H1 (cell line): ENCODE results near the gene AIF1L. TPM values are rescaled to one million over a fixed set of nuclear protein-coding genes. Genes with fewer than 3 reads are reported as not detected.

Source experiments
- CTCF ChIA-PET: fragments of 300-600 bp; sonication (Branson Sonifier 250); formaldehyde crosslinking; loops from one replicate; lab custom pipeline; 2021; ENCODE audit not compliant: partially characterized antibody; lab: Charles Lee
- POLR2A ChIA-PET: fragments of 300-600 bp; sonication (Branson Sonifier 250); formaldehyde crosslinking; loops from one replicate; lab custom pipeline; 2021; ENCODE audit warnings: inconsistent platforms; ENCODE audit not compliant: partially characterized antibody; lab: Charles Lee
- DNase-seq, 2 experiments: peaks; one replicate each; pipeline versions ENCODE4 v3.0.0 to v3.0.0-alpha.2; 2010 to 2022; ENCODE audit warnings: low spot score in 2 of 2, low read depth in 1 of 2, mixed read lengths in 1 of 2
- FAIRE-seq: peaks from 2 replicates; lab custom pipeline; 2011; peaks lifted over from hg19 to GRCh38; lab: Jason Lieb, UNC
- H2AFZ ChIP-seq: 2 replicates; pipeline ENCODE4 v1.8.1; 2012; ENCODE audit warnings: low read length, inconsistent platforms
- H2AK5ac ChIP-seq: 2 replicates; pipeline ENCODE4 v1.6.1; 2013; ENCODE audit warnings: low read depth, low read length
- H2BK120ac ChIP-seq: replicated peaks from 2 replicates; pipeline ENCODE3; 2013; ENCODE audit warnings: low read depth, low read length, inconsistent platforms
- H2BK12ac ChIP-seq: 2 replicates; pipeline ENCODE4 v1.6.1; 2013; ENCODE audit warnings: low read depth, low read length
- H2BK15ac ChIP-seq: 2 replicates; pipeline ENCODE4 v1.6.1; 2013; ENCODE audit warnings: low read length
- H2BK20ac ChIP-seq: 2 replicates; pipeline ENCODE4 v1.6.1; 2013; ENCODE audit warnings: low read length
- H2BK5ac ChIP-seq: 2 replicates; pipeline ENCODE4 v1.6.1; 2013; ENCODE audit warnings: low read depth, low read length
- H3K14ac ChIP-seq: 2 replicates; pipeline ENCODE4 v1.6.1; 2013; ENCODE audit warnings: inconsistent platforms; ENCODE audit not compliant: insufficient read length
- H3K18ac ChIP-seq: 2 replicates; pipeline ENCODE4 v1.6.1; 2013; ENCODE audit warnings: low read length; ENCODE audit errors: extremely low read depth
- H3K23ac ChIP-seq: 2 replicates; pipeline ENCODE4 v1.6.1; 2013; ENCODE audit warnings: inconsistent platforms; ENCODE audit not compliant: insufficient read length
- H3K23me2 ChIP-seq: 2 replicates; pipeline ENCODE4 v1.6.1; 2013; ENCODE audit warnings: low read depth, low read length
- H3K27ac ChIP-seq: 2 replicates; pipeline ENCODE4 v1.6.1; 2011; ENCODE audit warnings: low read depth, low read length, inconsistent platforms
- H3K27me3 ChIP-seq, 4 experiments: replicated peaks in 1 of 4; 1 replicate in 1 of 4; 2 replicates in 3 of 4; pipeline versions ENCODE4 v1.6.1 to v1.8.1; 2011 to 2013; ENCODE audit warnings: low read length in 3 of 4, mild to moderate bottlenecking in 3 of 4, inconsistent platforms in 2 of 4, mixed read lengths in 2 of 4, moderate library complexity in 1 of 4; ENCODE audit not compliant: control insufficient read depth in 3 of 4, insufficient read depth in 3 of 4; ENCODE audit errors: extremely low read depth in 1 of 4
- H3K36me3 ChIP-seq, 4 experiments: 2 replicates each; pipeline versions ENCODE4 v1.6.1 to v1.8.1; 2011 to 2013; ENCODE audit warnings: mild to moderate bottlenecking in 4 of 4, low read length in 3 of 4, moderate library complexity in 2 of 4, control low read depth in 1 of 4, inconsistent platforms in 1 of 4; ENCODE audit not compliant: insufficient read depth in 4 of 4, control insufficient read depth in 2 of 4
- H3K4ac ChIP-seq: replicated peaks from 2 replicates; pipeline ENCODE3; 2013; ENCODE audit warnings: low read length, low read depth, mixed read lengths, inconsistent platforms; ENCODE audit not compliant: insufficient read length
- H3K4me1 ChIP-seq, 4 experiments: replicated peaks in 1 of 4; 1 replicate in 1 of 4; 2 replicates in 3 of 4; pipeline versions ENCODE4 v1.6.1 to v1.8.1; 2011 to 2013; ENCODE audit warnings: low read length in 3 of 4, inconsistent platforms in 2 of 4, mixed read lengths in 1 of 4; ENCODE audit not compliant: insufficient read depth in 4 of 4, control insufficient read depth in 3 of 4
- H3K4me2 ChIP-seq, 2 experiments: 2 replicates each; pipeline versions ENCODE4 v1.6.1 to v1.8.1; 2011 to 2013; ENCODE audit warnings: low read depth in 2 of 2, low read length in 2 of 2, control low read depth in 1 of 2, inconsistent platforms in 1 of 2, mild to moderate bottlenecking in 1 of 2; ENCODE audit not compliant: insufficient read depth in 1 of 2
- H3K4me3 ChIP-seq, 4 experiments: fragments of 200-600, 300-600 bp in 1 of 4; sonication (generic), shearing (Covaris generic), sonication (Bioruptor Twin) in 1 of 4; 2 replicates each; pipeline versions ENCODE4 v1.5.1 to v1.8.1; 2011 to 2016; ENCODE audit warnings: low read length in 4 of 4, low read depth in 3 of 4, control low read depth in 2 of 4, inconsistent platforms in 2 of 4, mild to moderate bottlenecking in 2 of 4, mixed read lengths in 1 of 4, moderate library complexity in 1 of 4; ENCODE audit not compliant: insufficient read depth in 2 of 4; ENCODE audit errors: extremely low read depth in 1 of 4
- H3K56ac ChIP-seq: replicated peaks from 2 replicates; pipeline ENCODE3; 2013; ENCODE audit warnings: low read depth, mild to moderate bottlenecking, mixed read lengths, low read length, inconsistent platforms; ENCODE audit not compliant: insufficient read length
- H3K79me1 ChIP-seq: 2 replicates; pipeline ENCODE4 v1.6.1; 2013; ENCODE audit warnings: low read depth, low read length, control low read depth
- H3K79me2 ChIP-seq, 2 experiments: 2 replicates each; pipeline versions ENCODE4 v1.6.1 to v1.8.1; 2012 to 2013; ENCODE audit warnings: low read length in 2 of 2, mild to moderate bottlenecking in 2 of 2, inconsistent platforms in 1 of 2; ENCODE audit not compliant: insufficient read depth in 2 of 2, control insufficient read depth in 1 of 2
- H3K9ac ChIP-seq, 4 experiments: replicated peaks in 1 of 4; 1 replicate in 1 of 4; 2 replicates in 3 of 4; pipeline versions ENCODE4 v1.6.1 to v1.8.1; 2011 to 2013; ENCODE audit warnings: low read depth in 3 of 4, low read length in 3 of 4, control low read depth in 2 of 4, mild to moderate bottlenecking in 2 of 4, moderate library complexity in 2 of 4, inconsistent platforms in 1 of 4; ENCODE audit errors: extremely low read depth in 1 of 4
- H3K9me3 ChIP-seq, 2 experiments: 2 replicates each; pipeline versions ENCODE4 v1.6.1 to v1.8.1; 2012 to 2013; ENCODE audit warnings: mild to moderate bottlenecking in 2 of 2, moderate library complexity in 2 of 2, control low read depth in 1 of 2, inconsistent platforms in 1 of 2, low read depth in 1 of 2, low read length in 1 of 2, mixed read lengths in 1 of 2; ENCODE audit not compliant: insufficient read depth in 2 of 2
- H4K20me1 ChIP-seq, 2 experiments: replicated peaks in 1 of 2; 2 replicates each; pipeline versions ENCODE3 to v1.8.1; 2011 to 2013; ENCODE audit warnings: inconsistent platforms in 2 of 2, low read length in 2 of 2, mild to moderate bottlenecking in 1 of 2; ENCODE audit not compliant: insufficient read depth in 2 of 2, control insufficient read depth in 1 of 2
- H4K5ac ChIP-seq: 2 replicates; pipeline ENCODE4 v1.6.1; 2013; ENCODE audit warnings: low read length, low read depth, mixed read lengths, inconsistent platforms; ENCODE audit not compliant: insufficient read length
- H4K8ac ChIP-seq: 2 replicates; pipeline ENCODE4 v1.8.0; 2013; ENCODE audit warnings: mild to moderate bottlenecking, moderate library complexity, low read length, inconsistent platforms; ENCODE audit not compliant: insufficient read depth; ENCODE audit errors: extremely low read depth
- H4K91ac ChIP-seq: replicated peaks from 2 replicates; pipeline ENCODE3; 2013; ENCODE audit warnings: low read length, mixed read lengths, inconsistent platforms; ENCODE audit not compliant: insufficient read length
- CEBPB ChIP-seq: IDR thresholded peaks from 2 replicates; pipeline ENCODE4 v1.6.1; 2012; ENCODE audit warnings: low read depth, low read length
- GABPA ChIP-seq: IDR thresholded peaks from 2 replicates; pipeline ENCODE4 v1.6.1; 2011; ENCODE audit warnings: mild to moderate bottlenecking, low read length, moderate library complexity, borderline replicate concordance; ENCODE audit not compliant: insufficient read depth
- HDAC6 ChIP-seq: IDR thresholded peaks from one replicate; pipeline ENCODE4 v1.7.1; 2012; ENCODE audit warnings: low read depth, mild to moderate bottlenecking, inconsistent platforms, low read length, moderate library complexity
- KDM5A ChIP-seq: fragments of 200-600 bp; IDR thresholded peaks from 2 replicates; pipeline ENCODE4 v1.7.1; 2012; ENCODE audit warnings: mild to moderate bottlenecking, low read length, inconsistent platforms, mixed read lengths
- MAX ChIP-seq: IDR thresholded peaks from 2 replicates; pipeline ENCODE4 v1.6.1; 2012; ENCODE audit warnings: inconsistent platforms
- PHF8 ChIP-seq: fragments of 200-600 bp; sonication (generic); conservative IDR thresholded peaks from 2 replicates; pipeline ENCODE4 v1.7.1; 2012; ENCODE audit warnings: low read depth, mild to moderate bottlenecking, inconsistent platforms, low read length, moderate library complexity
- RBBP5 ChIP-seq: IDR thresholded peaks from 2 replicates; pipeline ENCODE4 v1.7.1; 2012; ENCODE audit warnings: low read depth, mild to moderate bottlenecking, inconsistent platforms, low read length, moderate library complexity, borderline replicate concordance
- SRF ChIP-seq: IDR thresholded peaks from 2 replicates; pipeline ENCODE4 v1.6.1; 2011; ENCODE audit warnings: mild to moderate bottlenecking, low read depth, low read length, moderate library complexity
- TBP ChIP-seq: IDR thresholded peaks from 2 replicates; pipeline ENCODE4 v1.6.1; 2011; ENCODE audit warnings: low read depth, low read length, improper control_type of control experiment
- WGBS, 2 experiments: shearing (Covaris generic) in 1 of 2; methylation state at CpG; one replicate each; pipeline versions ENCODE4 v1.1.6 to v1.1.7; 2013 to 2015; ENCODE audit warnings: low lambda C conversion rate in 2 of 2, mixed read lengths in 2 of 2, inconsistent platforms in 1 of 2, low coverage in 1 of 2, missing lambda C conversion rate in 1 of 2; ENCODE audit not compliant: insufficient replicate concordance in 2 of 2, insufficient coverage in 1 of 2, insufficient read length in 1 of 2; ENCODE audit errors: extremely low coverage in 1 of 2, missing lambda C conversion rate in 1 of 2; 5-methylcytosine and 5-hydroxymethylcytosine counted together
- polyA plus RNA-seq, 7 experiments: library from polyadenylated mRNA; depleted of rRNA in 3 of 7; stranded (reverse) in 5 of 7; unstranded in 2 of 7; fragments of >200 nt in 5 of 7; fragments of 200-250 nt in 2 of 7; gene quantifications; 1 replicate in 5 of 7; 2 replicates in 1 of 7; 4 replicates in 1 of 7; pipeline versions ENCODE4 v1.2.1 to v1.2.3, GENCODE V29; 2011 to 2013; ENCODE audit warnings: missing spikeins in 2 of 7, mixed read lengths in 2 of 7
- total RNA-seq: library from RNA; stranded (reverse); fragmentation: NEBNext Ultra II Directional; extraction: Animal tissue kit (Norgen Biotek cat#: 25700); gene quantifications from 2 replicates; pipeline ENCODE4 v1.2.1, GENCODE V29; 2021

AIF1L gene
- total and polyA plus RNA-seq, 2 of the 8 experiments (the other 6 are each of a cell fraction or from before 2014, with no cell fraction given), result 70.7 to 149 TPM

- no peak overlapping the region for H3K4ac ChIP-seq
- no peaks in the 10 kb centered on the region; a peak in 1 of 7 replicates for H3K27me3 ChIP-seq
- no peak overlapping the region for H3K27ac ChIP-seq
- no peak overlapping the region for H2BK12ac ChIP-seq
- H3K18ac ChIP-seq, result no peak overlapping the region
- H4K5ac ChIP-seq, result no peak overlapping the region
- no peak overlapping the region for H4K8ac ChIP-seq
- no peak overlapping the region for H3K4me2 ChIP-seq
- no peaks in the 10 kb centered on the region for H3K79me2 ChIP-seq
- no peak overlapping the region for H3K4me3 ChIP-seq
- no peak overlapping the region for H3K9ac ChIP-seq
- no peak overlapping the region for H2AK5ac ChIP-seq
- H3K4me1 ChIP-seq, result peaks cover 0 to 2% (median 0%) of the 10 kb centered on the region in 4 experiments; a peak in 1 of 7 replicates
- H3K23ac ChIP-seq, result no peak overlapping the region
- DNase-seq (no peak), FAIRE-seq (no peak)
- CTCF ChIA-PET, result interaction anchor here (0.6 to 1.3 kb wide), 3 partner anchors 11 to 537 kb away, joined by 3 read pairs; no protein-coding TSS in a partner anchor
- WGBS, 2 experiments, result 88% methylated on average over 13 of the region's 13 CpGs; no CpG with 5 or more reads in 1 of the 2 experiments
- POLR2A ChIA-PET, result interaction anchor here (1.1 to 29.0 kb wide), 2 partner anchors 9 to 28 kb away, joined by 4 to 751 read pairs; partner anchors contain the start of gene NUP214
- no peak overlapping the region for H2BK120ac ChIP-seq
- H3K79me1 ChIP-seq, result no peaks in the 10 kb centered on the region; the same call in 1 of the 2 replicates
- H2BK20ac ChIP-seq, result no peak overlapping the region
- H3K56ac ChIP-seq, result no peak overlapping the region
- no peak overlapping the region for H2AFZ ChIP-seq
- no peaks in the 10 kb centered on the region for H3K36me3 ChIP-seq
- H2BK15ac ChIP-seq, result no peak overlapping the region
- H3K9me3 ChIP-seq, result no peaks in the 10 kb centered on the region
- H2BK5ac ChIP-seq, result no peak overlapping the region
- H3K14ac ChIP-seq, result no peak overlapping the region
- no peaks in the 10 kb centered on the region for H3K23me2 ChIP-seq
- H4K91ac ChIP-seq, result no peak overlapping the region
- H4K20me1 ChIP-seq, result peaks cover 0 to 3% of the 10 kb centered on the region in 2 experiments
- no peak for TF ChIP-seq KDM5A
- TF ChIP-seq RBBP5, result no peak
- no peak for TF ChIP-seq GABPA
- no peak for TF ChIP-seq CEBPB
- no peak for TF ChIP-seq HDAC6
- no peak for TF ChIP-seq SRF
- no peak for TF ChIP-seq TBP
- TF ChIP-seq PHF8, result no peak
- TF ChIP-seq MAX, result no peak
Observed at GRCh38 chr9:131090025-131090787, 6.1 kb upstream of the AIF1L start.
